HG03159 (cell line): ENCODE data around the gene SPRR3.
"Not testable (repeated sequence)": the region's sequence is repeated elsewhere in the genome, so short reads cannot be mapped to it uniquely, and the experiment has no call there.

Experiments
- ATAC-seq: cut with Tn5 transposase; IDR thresholded peaks from one replicate; pipeline ENCODE4 v1.9.1; 2021; ENCODE audit warnings: mild to moderate bottlenecking, moderate library complexity; ENCODE audit not compliant: unreplicated experiment

Gene SPRR3

DNA sequence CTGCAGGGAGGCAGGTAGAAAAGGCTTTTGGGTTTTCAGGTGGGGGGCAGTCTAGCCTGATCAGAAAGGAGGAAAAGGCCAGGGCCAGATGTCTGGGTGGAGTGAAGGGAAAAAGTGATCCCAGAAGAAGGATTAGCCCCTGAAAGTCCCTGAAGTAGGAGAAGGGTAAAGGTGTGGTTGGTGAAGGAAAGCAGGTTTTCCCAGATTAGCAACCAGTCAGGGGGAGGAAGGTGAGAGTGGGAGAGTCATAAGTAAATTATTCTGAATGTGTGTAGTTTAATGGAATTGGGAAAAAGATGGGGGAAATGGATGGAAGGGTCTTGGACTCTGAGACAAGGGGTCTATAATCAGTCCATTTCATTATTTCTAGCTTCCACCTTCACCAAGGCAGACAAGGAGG, 18.3 kb upstream of the SPRR3 start:
- ATAC-seq = no peak

DNA sequence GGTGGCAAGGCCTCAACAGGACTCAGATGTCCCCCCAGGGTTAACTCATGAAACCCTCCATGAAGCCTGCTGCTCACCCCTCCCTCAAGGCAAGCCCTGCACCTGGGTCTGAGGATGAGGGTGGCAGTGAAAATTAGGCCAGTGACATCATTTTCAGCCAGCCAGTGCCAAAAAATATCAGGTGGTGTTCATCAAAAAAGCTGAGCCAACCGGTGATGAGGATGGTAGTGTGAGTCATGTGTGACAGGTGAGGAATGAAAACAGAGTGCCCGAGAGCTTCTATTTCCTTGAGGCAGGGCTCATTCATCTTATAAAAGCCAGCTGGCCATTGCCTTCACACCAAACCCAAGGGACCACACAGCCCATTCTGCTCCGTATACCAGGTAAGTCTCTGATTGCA, 17.8 kb upstream of the SPRR3 start, which contains the start of gene SPRR1A:
Gene SPRR1A (plus strand): TSS at position 339 of the 400 bp plus-strand sequence. CDS start 1,150 bp downstream, outside the sequence.
- ATAC-seq = no peak

DNA sequence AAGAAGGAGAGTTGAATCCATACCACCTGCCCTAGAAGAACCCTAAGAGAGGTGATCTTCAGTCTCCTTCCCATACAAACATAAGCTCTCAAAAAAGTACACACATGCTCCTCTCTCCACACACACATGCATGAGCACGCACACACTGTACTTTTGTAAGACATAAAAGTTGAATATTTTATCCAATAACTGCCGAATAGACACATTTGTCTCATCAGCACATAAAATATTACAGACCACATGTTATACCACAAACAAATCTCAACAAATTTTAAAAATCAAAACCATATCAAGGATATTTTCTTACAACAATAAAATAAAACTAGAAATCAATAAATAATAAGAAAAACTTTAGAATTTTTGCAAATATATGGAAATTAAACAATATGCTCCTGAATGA, 15.0 kb upstream of the SPRR3 start:
- ATAC-seq = no peak

DNA sequence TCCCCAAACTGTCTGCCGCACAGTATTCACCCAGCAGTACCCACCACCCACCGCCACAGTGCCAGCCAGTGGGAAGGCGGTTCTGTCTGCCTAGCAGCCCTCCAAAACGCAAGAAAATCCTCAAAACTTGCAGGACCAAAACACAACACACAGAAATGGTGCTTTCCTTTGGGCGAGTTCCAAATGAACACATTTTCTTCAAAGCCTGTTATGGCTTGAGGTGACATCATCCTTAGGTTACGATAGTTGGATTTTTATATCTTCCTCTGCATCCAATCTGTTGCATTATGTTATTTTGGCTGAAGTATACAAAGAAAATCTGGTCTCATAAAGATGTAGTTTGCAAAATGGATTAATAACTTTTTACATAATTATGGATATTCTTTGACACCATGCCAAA, 8.4 kb upstream of the SPRR3 start:
- no peak for ATAC-seq

DNA sequence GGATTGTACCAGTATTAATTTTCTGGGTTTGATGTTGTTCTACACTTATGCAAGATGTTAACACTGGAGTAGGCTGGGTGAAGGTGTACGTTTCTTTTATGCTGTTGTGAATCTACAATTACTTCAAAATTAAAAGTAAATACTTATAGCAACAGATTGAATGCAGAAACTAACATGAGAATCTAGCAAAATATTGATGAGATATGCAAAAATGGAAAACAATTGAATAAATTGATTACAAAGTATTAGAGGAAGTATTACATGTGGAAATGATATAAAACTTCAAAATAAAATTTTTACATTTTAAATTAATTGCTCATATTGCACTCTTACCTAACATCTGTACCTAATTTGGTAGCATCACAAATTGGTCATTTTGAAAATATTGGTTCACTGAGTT, 5.7 kb upstream of the SPRR3 start:
- no peak for ATAC-seq

DNA sequence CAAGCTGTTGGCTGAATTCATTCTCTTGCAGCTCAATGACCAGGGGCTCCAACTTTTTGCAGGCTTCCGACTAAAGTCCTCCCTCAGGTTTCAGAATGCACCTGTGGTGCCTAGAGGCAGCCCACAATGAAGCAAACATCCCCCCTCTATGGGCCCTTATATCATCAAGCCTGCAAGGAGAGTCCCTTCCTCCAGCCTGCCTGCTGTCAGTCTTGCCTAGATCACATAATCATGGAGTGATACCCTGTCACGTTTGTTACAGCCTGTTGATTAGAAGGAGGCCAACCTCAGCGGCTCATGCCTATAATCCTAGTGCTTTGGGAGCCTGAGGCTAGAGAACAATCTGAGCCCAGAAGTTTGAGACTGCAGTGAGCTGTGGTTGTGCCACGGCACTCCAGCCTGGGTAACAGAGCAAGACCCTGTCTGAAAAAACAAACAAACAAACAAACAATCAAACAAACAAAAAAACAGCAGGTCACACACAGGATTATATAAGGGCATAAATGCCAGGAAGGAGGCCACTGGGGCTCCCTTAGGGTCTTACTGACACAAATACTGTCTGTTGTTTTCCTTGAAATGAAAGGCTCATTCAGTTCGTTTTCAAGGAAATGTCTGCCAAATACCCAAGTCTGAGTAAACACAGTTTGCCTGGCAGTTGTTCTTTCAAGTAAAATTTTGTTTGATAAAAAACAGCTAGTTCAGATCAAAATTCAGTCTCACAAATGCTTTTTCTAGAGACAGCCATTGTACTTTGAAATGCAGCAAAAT, 4.7 kb upstream of the SPRR3 start:
- ATAC-seq = no peak

DNA sequence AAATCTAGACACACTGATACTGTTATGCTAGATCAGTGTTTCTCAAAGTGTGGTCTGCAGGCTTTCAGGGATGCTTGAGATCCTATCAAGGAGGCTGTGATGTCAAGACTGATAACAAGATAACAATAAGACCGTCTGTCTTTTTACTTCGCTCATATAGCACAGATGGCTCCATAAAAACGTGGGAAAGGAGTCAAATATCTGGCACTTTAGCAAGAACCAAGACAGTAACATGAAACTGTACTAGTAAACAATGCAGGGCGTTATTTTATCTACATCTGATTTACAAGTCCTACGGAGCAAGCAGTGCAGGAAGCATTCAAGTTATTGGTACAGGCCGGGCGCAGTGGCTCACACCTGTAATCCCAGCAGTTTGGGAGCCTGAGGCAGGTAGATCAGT, 3.6 kb upstream of the SPRR3 start:
- ATAC-seq = no peak

DNA sequence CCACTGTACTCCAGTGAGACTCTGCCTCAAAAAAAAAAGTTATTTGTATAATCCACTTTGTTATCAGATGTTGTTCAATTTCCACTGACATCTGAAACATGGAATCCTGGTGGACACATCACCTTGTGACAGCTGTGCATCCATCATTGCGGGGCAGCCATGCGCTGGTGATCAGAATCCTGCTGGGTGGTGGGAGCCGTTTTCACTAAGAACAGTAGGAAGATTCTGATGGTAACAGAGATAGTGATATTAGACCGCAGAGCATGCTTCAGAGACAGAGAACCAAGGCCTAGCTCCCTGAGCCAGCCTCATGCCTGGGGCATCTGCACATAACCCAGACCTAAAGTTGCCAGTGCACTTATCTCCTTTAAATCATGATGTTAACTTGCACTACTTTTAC, 3.1 kb upstream of the SPRR3 start:
- ATAC-seq = no peak

DNA sequence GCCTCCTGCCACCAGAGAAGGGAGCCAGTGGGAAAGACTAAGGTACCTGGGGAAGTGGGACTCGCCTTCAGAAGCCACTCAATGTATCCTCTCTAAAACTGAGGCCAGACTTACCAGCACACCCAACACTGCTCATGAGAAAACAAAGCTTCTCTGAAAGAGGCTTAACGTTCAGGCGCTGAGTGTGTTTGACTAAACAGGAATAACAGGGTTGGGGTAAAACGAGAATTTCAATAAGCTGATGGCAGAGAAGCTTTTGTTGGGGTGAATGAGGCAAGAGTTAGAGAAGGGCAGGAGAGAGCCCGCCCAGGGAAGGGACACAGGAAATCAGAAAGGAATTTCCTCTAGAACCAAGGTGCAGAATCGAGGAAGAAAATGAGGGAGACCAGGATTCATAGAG, 1.7 kb upstream of the SPRR3 start:
- ATAC-seq = no peak

DNA sequence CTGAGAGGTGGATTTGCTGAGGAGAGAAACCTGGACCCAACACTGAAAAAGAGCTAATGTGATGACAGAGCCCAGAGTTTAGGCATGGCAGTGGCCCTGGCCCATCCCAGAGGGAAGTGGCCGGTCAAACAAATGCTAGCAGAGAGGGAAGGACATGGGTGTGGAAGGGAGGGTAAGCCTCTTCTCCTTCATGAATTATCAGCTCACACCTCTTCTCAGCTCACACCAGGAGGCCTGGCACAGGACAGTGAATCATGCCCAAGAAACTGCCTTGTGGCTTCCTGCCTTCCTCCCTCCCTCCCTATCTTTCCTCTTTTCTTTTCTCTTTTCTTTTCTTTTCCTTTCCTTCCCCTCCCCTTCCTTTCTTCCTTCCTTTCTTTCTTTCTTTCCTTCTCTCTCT, 1.3 kb upstream of the SPRR3 start:
- no peak for ATAC-seq

DNA sequence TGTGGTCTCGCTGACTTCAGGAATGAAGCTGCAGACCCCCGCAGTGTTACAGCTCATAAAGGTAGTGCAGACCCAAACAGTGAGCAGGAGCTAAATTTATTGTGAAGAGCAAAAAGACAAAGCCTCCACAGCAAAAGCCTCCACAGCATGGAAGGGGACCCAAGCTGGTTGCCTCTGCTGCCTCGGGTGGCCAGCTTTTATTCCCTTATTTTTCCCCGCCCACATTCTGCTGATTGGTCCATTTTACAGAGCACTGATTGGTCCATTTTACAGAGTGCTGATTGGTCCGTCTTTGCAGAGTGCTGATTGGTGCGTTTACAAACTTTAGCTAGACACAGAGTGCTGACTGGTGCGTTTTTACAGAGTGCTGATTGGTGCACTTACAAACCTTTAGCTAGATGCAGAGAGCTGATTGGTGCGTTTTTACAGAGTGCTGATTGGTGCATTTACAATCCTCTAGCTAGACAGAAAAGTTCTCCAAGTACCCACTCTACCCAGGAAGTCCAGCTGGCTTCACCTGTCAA, 9.7 kb downstream of the SPRR3 start:
- not testable (repeated sequence) for ATAC-seq

DNA sequence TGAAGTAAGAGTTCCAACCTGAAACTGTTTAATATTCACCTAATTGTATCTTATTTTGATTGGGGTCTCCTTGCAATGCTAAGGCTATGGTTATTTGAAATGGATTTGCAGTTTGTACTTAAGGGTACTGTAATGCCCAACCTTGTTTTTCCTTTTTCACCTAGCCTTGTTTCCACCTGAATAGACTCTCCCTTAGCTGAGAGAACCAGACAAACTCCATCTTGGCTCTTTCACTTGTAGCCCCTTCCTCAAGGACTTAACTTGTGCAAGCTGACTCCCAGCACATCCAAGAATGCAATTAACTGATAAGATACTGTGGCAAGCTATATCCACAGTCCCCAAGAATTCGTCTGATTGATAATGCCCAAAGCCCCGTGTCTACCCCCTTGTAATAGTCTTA, 20.3 kb downstream of the SPRR3 start:
- not testable (repeated sequence) for ATAC-seq

DNA sequence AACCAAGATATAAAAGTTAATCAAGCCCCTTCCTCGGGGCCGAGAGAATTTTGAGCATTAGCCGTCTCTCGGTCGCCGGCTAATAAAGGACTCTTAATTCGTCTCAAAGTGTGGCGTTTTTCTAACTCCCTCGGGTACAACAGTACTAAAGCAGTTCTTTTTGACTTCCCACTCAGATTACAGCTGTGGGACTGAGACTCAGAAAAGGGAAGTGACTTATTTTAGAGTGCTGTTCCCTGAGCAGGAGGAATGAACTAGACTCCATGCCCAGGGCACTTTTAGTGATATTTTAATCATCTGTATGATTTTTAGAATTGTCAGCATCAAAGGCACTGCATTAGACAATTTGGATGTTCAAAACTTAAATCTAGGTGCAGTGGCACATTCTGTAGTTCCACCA, 20.8 kb downstream of the SPRR3 start:
- ATAC-seq = not testable (repeated sequence)

DNA sequence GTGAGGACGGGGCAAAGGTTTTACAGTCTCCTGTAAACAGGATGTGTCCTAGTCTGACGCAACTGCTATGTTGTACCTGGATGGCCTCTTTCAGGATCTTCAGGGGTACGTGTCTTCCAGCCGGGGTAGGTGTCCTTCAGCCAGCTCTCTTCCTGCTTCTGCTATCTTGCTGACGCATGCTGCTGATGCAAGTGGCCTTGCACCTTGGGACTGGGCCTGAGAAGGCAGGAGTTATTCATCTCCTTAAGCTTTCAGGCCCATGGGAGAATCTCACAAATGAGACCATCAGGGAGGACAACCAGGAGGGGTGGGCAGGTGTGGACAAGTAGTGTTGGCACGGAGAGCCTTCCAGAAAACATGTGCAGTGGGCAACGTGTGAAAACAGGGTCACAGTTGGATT, 21.6 kb downstream of the SPRR3 start:
- no peak for ATAC-seq

DNA sequence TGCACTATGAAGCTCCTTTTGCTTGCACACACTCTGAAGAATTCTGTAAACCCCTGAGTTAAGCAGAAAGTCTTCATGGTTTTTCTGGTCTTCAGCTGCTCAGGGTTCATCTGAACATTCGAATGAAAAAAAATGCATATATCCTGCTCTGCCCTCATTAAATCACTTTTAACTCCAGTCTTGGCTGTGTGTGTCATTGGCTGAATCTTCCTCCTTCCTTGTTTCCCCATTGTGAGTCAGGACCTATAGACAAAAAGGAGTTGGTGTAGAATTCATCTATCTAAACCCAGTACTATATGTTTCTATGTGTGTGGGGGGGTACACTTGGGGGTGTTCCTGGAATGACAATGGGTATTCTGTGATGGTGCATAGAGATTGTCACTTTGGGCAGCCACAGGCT, 22.9 kb downstream of the SPRR3 start:
- ATAC-seq = no peak

DNA sequence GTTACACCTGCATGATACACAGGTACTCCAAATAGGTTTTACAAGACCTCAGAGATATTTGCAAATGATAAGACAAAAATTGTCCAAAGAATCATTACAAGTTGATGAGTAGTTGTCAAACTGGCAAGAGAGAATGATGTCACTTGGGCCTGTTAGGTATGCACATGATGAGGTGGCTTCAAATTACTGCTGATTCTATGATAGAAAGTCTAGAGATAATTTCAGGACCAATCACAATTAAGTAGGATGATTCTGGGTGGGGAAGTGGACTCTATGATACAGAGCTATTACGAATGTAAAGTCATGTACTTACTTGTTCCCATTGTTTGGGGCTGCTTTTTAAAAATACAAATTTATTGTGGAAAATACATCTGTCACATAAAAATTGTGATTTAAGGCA, 24.2 kb downstream of the SPRR3 start:
- ATAC-seq = no peak

DNA sequence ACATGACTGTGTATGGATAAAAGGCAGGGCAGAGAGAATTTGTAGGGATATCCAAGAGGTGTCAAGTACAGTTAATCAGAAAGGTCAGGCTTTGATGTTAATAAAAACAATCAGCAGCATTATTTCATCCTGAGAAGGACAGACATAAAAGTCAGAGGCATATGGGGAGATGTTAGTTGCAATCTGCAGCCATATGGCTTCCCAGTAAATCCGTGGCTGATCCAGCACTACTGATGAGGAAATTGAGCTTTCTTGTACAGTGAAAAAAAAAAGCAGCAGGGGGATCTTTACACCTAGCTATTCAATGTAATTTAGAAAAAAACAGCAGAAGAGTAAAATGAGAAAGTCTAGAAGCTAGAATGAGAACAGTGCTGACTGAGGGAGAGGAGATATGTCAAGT, 27.2 kb downstream of the SPRR3 start:
- ATAC-seq = no peak

DNA sequence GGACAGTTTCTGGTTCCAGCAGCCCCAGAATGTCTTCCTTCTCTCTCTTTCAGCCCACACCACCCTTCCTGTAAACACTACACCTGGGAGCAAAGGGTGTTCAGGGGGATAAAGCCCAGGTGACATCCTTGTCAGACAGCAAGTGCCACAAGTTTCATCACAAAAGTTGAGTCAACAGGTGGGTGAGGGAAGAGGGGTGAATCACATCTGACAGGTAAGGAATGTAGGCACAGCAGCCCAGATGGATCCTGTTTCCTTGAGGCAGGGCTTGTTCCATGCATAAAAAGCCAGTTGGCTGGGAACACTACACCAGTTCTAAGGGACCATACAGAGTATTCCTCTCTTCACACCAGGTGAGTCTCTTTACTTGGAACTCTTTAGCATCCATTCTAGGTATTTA, 29.3 kb downstream of the SPRR3 start, which contains the start of gene SPRR1B:
Gene SPRR1B (plus strand): TSS at position 309 of the 400 bp plus-strand sequence. CDS start 1,143 bp downstream, outside the sequence.
- no peak for ATAC-seq

DNA sequence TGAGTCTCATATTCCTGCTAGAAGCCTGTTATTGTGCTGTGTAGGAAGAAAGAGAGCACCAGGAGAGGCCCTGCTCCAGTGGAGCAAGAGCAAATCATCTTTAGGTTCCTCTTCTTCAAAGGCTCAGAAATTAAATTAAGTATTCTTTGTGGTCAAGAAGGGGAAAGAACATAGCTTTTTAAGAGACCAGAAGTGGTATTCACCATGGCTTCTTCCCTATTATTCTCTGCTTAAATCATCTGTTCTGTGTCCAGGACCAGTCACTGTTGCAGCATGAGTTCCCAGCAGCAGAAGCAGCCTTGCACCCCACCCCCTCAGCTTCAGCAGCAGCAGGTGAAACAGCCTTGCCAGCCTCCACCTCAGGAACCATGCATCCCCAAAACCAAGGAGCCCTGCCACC, 30.5 kb downstream of the SPRR3 start:
- ATAC-seq = no peak

DNA sequence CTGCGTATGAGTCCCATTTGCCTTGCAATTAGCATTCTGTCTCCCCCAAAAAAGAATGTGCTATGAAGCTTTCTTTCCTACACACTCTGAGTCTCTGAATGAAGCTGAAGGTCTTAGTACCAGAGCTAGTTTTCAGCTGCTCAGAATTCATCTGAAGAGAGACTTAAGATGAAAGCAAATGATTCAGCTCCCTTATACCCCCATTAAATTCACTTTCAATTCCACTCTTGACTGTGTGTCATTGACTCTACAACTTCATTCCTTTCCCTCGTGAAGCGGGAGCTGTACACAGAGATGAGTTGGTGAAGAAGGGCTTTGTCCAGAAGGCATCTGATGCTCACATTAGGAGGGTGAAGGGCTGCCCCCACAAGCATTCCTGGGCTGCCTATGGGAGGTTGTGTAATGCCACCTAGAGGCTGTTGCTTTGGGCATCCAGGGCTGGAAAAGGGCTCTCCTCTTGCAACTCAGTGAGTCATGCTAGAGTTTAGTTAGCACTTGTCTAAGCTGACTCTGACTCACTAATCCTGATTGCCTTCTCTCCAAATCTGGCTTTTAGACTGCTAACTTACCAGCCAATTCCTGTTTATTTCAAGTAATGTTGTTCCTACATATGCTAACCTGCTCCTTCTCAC, 31.2 kb downstream of the SPRR3 start:
- ATAC-seq = no peak

DNA sequence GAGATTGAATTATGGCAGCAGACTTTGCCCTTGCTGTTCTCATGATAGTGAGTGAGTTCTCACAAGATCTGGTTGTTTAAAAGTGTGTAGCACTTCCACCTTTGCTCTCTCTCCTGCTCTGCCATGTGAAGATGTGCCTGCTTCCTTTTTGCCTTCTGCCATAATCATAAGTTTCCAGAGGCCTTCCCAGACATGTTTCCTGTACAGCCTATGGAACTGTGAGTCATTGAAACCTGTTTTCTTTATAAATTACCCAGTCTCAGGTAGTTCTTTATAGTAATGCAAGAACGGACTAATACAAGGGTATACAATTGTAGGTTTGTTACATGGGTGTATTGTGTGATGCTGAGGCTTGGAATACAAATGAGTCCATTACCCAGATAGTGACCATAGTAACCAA, 33.7 kb downstream of the SPRR3 start:
- no peak for ATAC-seq

DNA sequence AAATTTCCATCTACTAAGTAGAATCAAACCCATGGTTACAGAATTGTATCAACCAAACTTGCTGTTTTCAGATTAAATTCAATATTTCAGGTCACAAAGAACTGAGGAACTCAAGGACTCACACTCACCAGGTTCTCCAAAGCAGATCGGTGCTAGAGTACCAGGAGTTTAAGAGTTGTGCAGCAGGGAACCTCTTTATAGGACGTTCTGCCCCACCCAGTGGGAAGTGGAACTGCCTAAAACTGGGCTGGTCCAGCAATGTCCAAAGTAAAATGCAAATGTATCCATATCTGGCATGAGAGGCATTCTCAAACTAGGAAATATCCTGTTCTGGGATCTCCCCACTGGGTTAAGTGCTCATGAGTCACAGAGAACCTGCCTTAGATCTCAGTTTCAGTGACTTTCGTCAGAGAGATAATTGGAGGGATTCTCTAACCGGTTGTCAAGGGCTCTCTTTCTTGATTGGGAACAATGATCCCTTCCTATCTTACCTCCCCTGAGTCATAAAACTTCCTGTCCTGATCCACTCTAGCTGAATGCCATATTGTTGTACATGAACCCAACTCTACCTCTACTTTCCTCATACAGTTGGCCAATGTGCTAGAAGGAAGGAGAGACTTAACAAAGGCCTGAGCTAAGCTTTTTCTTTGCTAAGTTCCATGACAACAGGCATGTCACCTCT, 39.5 kb downstream of the SPRR3 start, which contains the start of gene SPRR2D:
Gene SPRR2D (minus strand): TSS at position 171 of the 682 bp plus-strand sequence. CDS start 774 bp downstream, outside the sequence.
- no peak for ATAC-seq
